Stimulated activated CD8-positive, alpha-beta memory T cell treated with anti-CD3 and anti-CD28 coated beads, Interleukin-7, amount 100 ng/mL, for 24 hours (primary cell): Measurements from ENCODE around the gene GAL3ST2.

Experiments
- DNase-seq: peaks from one replicate; pipeline ENCODE4 v3.0.0-alpha.2; 2020; ENCODE audit warnings: low read depth

GAL3ST2 gene

DNA sequence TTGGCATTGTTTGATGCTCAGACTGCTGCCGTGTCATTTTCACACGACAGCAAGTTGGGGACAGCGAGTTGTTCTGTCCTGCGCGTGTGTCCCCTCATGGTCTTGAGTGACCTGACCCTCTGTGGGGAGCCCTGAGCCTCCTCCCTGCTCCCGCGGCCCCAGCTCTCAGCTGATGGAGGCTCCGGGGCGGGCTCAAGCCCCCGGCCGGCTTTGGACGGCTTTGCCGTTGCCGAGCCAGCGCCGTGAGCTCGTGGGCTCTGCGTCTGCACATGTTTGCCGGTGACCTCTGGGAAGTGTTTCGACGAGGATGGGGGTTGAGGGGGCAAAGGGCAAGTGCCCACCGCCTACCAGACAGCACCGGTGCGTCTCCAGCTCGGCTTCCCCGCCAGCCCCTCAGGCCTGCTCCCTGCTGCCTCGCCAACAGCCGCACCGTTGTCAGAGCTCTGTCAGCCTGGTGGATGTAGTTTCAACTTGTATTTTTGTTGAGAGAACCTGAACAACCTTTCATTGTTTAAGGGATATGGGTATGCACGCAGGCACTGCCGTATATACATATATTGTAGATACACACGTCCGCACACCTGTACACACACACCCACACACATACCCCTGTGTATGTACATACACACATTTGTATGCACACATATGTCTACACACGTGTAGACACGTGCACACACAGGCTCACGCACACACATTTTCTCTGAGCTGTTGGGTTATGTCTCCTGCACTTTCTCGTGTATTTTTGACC is 68.4 kb downstream of the GAL3ST2 start:
- no peak for DNase-seq

GRCh38 chr2:241846406-241846805 is 69.8 kb downstream of the GAL3ST2 start:
- DNase-seq = no peak

DNA sequence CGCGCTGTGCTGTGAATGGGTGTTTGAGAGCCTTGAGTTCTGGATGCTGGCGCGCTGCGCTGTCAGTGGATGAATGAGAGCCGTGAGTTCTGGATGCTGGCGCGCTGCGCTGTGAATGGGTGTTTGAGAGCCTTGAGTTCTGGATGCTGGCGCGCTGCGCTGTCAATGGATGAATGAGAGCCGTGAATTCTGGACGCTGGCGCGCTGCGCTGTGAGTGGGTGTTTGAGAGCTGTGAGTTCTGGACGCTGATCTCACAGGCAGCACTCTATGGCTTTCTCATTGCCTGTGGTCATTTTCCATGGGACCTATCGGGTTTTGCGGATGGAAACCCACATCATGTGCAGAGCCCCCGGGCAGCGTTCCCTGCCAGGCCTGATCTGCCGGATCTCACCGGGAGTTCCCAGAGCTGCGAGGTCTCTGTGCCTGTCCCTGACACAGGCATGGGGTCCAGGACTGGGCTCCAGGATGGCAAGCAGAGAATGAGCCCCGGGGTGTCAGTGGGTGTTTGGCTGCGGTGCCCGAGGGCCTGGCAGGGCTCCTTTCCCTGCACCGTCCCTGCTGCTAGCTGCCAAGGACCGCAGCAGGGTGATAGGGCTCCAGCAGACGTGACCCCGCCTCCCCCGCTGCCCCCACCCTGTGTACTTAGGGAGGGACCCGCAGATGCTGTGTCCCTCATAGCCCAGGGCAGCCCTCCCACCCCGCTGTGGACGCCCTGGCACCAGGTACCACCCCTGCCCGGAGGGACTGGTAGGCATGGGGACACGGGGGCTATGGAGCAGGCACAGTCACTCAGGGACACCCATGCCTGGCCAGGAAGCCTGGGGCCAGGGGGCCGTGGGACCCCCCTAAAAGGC is 72.4 kb downstream of the GAL3ST2 start:
- no peak for DNase-seq

DNA sequence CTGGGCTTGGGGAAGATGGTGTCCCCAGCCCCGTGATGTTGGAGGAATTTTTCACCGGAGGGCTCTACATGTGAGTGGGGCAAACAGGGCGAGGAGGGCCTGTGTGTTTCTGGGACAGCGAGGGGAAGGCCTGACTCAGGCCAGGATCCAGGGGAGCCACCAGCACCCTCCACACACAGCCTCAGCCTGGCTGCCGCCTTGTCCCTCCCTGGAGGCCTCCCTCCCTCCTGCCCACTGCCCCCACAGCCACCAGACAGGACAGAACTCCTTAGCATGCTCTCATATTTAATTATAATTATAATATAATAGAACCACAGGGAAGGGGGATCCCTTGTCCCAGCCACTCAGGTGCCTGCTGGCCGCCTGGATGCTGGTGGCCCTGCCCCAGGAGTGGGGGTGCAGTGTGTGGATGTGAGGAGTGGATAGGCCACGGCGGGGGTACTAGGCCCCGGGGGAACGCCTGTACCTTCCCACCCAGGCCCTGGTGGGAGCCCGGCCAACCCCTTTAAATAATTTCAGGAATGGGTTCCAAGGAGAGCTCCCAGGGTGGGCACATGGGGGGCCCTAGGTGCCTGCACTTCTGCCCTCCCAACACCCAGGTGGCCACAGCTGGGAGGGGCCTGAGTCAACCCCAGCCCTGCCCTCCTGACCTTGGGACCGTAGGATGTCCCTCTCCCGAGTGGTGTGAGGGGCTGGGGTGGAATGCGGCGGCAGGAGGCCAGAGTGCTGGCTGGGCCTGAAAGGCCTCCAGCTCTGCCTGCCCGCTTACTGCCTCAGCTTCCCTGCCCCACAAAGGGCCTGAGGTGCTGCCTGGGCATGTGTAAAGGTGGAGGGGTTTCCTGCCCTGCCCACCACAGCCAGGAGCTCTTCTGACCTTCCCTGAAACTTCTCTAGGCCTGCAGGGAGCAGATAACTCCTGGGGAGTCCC is 73.3 kb downstream of the GAL3ST2 start:
- DNase-seq = no peak

DNA sequence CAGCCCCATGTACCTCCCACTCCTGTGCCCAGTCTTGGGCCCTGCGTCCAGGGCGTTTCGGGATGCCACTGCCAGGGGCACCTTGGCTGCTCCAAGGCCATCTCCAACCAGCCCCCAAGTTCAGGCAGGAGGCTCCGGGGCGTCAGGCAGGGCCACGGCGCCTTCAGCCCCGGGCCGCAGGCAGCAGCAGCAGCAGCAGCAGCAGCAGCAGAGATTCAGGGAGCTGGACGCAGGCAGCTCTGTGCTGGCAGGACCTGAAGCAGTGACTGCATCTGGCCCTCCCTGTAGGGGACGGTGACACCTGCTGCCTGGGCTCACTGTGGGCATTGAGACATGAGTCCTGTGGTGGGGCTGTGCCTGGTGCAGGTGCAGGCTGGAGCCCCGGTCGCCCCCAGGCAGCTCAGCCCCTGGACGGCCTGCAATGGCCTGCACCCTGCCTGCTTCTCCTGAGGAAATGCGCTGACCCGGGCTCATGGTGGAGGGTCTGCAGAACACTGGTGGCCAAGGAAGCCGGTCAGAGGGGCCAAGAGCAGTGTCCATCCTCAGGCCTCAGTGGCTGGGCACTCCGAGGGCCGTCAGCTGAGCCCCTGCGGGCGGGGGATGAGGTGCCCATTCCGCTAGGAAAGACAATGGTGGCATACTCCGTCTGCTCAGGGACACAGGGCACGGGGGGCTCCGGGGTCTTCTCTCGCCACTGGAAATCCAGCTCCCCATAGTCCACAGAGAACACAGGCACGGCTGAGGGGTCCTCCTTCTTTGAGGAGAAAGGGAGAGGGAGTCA is 74.1 kb downstream of the GAL3ST2 start:
- DNase-seq = no peak

DNA sequence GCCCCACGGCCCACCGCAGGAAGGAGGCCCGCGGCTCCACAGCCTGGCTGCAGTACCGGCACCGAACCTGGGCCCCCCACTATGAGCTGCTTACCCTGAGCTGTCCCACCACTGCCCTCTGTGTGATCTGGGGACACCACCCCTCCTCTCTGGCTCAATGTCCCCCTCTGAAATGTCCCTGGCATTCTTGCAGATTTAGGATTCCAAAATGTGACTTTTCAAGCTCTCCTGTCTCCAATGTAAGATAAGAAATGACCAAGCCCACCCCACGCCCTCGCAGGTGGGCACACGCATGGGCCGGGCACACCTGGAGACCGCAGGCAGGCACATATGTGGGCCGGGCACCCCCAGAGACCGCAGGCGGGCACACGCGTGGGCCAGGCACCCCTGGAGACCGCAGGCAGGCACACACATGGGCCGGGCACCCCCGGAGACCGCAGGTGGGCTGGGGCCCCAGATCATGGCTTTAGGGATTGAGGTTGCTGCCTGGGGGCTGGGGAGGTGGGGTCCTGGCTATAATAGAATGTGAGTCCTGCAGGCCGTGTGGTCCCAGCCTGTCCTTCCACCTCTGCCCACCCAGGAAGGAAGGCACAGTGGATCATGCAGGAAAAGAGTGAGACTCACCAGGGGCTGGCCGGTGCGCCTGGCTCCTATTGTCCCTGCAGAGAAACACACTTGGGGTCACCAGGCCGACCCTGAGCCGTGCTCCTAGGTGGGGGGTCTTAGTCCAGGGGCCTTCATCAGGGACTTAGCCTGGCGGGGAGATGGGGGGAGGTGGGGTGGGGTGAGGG is 74.9 kb downstream of the GAL3ST2 start:
- DNase-seq = no peak

- no peak for DNase-seq
Measured at GRCh38 chr2:241852116-241852980, 75.7 kb downstream of the GAL3ST2 start.

DNA sequence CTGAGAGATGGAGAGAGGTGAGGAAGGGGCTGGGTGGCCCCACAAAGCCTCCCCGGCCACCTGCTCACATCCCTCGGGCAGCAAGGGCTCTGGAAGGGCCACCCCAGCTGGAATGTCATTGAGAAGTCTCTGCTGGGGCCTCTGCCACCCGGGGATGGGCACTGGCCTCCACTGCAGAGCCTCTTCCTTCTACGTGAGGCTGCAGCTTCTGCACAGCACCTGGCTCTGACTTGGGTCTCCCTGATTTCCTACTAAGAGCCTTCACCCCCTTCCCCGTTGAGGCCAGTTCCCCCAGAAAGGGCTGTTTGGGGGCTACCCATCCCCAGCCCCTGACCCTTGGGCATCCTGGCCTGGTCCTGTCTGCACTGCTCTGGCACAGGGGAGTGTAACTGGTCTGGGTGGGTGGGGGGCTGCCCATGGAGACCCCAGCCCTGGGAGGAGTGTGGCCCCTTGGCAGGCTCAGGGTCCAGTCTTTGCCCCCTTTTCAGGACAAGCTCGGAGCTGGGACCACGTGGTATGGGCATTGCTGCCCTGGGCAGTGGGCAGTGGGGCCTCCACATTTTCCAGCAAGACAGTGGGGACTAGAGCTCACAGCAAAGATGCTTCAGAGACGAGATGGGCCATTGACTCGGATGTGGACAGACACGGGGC is 76.5 kb downstream of the GAL3ST2 start:
- no peak for DNase-seq
